HG02981 (cell line): ENCODE results near the gene CCDC86.

Experiments used
- ATAC-seq: cut with Tn5 transposase; IDR thresholded peaks from one replicate; pipeline ENCODE4 v1.9.1; 2021; ENCODE audit warnings: mild to moderate bottlenecking, moderate library complexity; ENCODE audit not compliant: unreplicated experiment

CCDC86 gene

DNA sequence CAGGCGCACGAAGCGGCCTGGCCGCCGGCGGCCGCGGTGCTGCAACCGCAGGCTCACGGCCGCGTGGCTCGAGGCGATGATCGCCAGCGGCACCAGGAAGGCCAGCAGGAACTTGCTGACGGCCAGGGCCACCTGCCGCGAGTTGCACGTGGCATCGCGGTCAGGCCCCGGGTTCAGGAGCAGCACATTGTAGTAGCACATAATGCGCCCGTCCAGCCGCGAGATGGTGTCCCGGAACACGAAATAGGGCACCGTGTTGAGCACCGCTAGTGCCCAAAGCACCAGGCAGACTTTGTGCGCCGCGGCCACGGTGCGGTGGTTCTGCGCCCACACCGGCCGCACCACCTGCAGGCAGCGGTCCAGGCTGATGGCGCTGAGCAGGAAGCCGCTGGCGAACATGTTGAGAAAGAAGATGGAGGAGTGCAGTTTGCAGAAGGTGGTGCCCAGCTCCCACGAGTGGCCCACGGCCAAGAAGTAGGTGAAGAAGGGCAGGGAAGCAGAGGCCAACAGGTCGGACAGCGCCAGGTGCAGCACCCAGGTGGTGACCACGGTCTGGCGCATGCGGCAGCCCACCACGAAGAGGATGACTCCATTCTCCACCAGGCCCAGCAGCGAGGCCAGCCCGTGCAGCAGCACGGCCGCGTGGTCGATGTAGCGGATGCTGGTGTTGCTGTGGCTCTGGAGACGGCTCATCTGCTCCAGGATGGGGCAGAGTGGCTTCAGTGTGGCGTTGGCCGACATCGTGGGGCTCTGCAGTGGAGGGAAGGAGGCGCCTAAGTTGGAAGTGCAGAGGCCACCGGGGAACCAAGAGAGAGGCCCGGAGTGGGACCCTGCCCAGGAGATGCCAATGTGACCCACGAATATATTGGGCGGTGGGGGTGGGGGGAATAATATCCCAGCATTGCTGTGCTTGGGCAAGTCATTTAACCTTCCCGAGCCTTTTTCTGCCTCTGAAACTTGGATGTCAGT lies 11.4 kb downstream of the CCDC86 start:
- ATAC-seq: no peak

DNA sequence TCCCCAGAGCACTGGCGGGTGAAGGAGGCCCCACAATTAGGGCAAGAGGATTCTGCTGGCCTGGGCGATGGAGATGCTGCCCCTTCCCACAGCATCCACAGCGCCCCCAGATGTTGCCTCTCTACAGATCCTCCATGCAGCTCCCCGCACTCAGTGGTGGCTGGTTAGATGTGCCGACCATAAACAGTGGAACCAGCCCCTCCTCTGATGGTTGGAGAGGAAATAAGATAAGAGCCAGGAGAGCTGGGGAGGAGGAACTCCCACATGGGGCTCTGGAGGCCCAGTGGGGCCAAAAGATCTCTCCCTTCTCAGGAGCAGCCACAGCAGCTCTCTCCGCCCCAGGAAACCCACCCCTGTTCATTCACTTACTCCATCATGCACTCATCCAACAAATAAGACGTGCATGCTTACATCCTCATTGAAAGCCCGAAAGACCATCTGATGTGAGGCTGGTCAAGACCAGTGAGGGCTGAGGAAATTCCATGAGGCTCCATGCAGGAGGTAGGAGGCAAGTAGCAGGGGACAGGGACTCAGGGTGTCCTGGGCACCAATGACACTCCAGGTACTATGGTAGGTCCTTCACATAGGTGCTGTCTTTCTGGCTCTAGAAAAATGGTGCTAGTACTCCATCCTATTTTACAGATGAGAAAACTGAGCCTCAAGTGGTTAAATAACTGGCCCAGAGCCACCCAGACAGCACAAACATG lies 12.4 kb downstream of the CCDC86 start:
- ATAC-seq: no peak

DNA sequence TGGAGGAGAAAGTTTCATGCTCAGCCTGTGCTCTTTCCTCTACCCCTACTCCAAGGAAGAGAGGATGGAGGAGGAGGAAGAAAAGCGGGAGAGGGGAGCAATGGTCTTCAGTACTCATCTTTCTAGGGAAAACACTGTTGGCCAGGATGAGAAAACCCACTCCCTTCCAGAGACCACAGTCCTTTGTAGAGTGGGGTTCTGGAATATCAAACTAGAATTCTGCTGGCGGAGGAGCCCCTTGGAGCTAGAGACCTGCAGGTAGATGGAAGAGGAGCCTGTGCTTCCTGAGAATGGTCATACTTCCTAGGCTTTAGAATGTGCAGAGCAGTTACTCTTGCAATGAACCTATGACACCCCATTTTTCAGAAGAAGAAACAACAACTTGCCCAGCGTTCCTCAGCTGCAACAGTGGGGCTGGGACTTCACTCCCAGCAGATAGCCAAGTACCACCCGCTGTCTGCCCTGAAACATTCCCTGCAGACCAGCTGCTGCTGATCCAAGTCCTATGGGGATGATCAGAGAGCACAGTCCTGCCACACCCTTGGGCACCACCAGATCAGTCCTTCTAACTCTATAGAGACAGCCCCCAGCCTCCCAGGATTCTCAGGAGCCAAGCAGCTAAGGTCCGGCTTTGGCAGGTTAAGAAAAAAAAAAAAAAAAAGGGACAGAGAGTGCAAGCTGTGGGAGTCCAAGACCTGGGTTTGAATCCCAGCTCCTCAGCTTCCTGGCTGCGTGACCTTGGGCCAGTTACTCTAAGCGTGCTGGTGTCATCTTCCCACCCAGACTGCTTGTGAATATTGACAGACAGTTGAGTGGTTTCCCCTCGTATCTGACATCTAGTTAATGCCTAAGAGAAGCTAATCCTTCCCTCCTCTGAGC lies 13.2 kb downstream of the CCDC86 start:
- no peak for ATAC-seq

DNA sequence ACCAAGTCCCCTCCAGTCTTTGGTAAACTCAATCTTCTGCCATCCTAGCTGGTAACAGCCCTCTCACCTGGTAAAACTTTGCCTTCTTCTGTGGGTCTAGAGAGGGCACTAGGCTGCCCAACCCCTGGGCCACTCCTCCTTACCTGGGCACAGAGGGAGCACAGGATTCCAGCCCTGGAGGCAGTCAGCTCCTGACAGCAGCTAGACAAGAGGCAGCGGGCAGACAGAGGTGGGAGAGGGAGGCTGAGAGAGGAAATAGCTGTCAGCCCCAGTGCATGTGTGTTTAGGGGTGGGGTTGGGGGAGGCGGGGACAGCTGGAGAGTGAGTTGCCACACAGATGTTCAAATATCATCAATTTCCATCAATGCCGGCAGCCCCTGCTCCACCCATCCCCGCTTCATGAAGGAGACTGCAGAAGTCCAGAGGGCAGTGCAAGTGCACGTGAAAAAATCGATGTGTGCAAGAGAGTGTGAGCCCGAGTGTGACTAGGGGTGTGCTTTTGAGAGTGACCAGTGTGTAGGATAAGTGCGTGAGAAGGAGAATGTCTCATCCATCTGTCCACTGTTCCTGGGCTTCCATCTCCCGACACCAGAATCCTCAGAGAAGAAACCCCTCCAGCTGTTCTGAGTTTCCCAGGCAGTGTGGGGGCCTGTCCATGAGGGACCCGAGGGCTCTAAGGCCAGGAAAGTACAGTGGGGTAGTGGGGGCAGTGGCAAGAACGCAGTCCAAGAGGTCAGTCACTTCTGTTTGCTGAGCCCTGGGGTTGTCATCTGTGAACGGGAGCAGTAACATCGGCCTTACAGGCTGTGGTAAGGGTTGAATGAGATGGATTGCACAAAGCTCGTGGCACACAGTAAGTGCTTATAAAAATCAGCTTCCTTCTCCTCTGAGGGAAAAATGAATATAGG lies 14.1 kb downstream of the CCDC86 start, which contains the start of gene PTGDR2:
Gene PTGDR2, minus strand, starts transcription at position 225 of the 908 bp plus-strand sequence. CDS start 2,228 bp downstream, outside the sequence.
- no peak for ATAC-seq

DNA sequence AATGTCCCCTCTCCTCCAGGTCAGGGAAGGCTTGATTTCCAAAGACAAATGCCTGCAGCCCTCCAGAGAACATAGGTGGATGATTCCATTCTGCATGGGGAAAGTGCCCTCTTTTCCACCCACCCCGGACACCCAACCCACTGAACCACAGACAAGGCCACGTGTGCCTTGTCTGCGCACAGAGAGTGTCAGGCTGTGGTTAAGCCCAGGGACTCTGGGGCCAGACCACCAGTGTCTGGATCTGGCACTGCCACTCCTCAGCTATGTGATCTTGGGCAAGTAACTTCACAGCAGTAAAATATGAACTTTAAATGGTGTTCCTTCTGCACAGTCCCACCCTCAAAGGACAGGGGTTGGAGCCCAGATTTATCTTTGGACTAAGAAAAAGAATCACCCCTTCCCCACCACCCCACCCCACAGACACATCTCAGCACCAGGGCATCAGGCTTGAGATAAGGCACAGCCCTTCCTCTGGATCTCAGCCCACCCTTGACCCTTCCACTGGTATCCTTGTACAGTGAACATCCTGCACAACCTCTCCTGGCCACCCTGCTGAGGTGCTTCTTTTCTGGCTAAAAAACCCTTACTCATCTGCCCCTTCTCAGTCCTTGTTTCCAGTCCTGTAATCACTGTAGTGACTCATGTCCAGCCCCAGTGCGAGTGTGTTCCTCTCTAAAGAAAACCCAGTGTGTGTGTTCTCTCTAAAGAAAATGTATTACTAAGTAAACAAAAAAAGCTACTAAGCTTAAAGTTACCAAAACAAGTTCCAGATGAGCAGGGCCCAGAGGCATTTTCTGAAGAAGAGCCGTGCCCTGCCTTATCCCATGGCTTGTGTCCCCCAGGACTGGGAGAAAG lies 15.7 kb downstream of the CCDC86 start:
- ATAC-seq: no peak

DNA sequence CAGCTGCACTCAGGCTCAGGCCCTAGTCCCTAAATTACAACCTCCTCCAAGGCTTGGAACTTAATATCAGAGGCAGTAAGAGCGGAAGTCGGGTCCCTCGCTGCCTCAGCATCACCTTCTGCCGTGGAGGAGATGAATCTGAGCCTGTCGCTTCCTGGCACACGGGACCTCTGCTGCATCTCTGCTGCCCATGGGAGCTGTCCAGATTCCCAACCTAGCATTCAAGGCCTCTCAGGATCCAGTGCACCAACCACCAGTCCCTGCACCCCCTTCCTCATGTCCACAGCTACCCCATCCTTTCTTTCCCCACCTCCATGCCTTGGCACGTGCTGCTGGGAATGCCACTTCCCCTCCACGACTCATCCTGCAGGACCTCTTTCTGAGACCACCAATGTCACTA lies 16.3 kb downstream of the CCDC86 start:
- no peak for ATAC-seq

DNA sequence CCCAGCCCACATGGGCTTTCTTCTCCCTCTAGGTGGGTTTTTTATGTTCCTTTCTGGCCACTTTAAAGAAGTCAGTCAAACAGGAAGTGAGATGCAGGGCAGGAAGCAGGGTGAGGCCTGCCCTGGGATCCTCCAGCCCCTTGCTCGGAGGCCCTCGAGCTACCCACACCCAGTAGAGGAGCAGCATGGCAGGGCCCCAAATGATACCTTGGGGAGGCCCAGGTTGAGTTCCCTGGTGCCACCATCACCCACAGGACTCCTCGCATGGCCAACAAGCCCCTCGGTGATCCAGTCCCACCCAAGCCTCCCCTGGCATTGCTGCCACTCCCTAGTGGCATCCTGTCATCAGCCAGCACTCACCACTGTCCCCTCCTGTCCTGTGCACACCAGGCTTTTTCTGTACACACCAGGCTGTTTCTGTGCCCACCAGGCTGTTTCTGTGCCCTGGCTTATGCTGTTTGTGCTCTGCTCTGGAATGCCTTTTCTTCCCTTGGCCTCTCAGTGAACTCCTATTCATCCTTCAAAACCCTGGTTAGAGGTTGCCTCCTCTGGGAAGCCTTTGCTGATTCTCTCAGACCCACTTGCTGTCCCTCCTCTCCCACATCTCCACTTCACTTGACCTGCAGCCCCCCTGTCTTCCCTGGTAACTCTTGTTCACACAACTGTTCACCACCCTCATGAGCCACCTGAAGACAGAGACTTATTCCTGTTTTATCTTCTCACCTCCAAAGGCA lies 17.0 kb downstream of the CCDC86 start:
- no peak for ATAC-seq

DNA sequence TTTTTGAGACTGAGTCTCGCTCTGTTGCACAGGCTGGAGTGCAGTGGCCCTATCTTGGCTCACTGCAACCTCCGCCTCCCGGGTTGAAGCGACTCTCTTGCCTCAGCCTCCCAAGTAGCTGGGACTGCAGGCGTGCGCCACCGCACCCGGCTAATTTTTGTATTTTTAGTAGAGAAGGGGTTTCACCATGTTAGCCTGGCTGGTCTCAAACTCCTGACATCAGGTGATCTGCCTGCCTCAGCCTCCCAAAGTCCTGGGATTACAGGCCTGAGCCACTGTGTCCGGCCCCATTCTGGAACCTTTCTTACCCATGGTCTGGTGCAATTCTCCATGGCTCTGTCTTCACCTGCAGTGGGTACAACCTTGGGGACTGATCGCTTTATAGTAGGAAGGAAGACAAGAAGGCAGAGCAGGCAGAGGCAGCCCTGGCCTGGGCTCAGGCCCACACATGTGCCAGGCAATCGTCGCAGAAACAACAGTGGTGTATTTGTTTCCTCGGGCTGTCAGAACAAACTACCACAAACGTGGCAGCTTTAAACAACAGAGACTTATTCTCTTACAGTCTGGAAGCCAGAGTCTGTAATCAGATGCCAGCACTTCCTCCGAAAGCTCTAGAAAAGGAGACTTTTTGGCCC lies 17.8 kb downstream of the CCDC86 start:
- ATAC-seq: no peak

DNA sequence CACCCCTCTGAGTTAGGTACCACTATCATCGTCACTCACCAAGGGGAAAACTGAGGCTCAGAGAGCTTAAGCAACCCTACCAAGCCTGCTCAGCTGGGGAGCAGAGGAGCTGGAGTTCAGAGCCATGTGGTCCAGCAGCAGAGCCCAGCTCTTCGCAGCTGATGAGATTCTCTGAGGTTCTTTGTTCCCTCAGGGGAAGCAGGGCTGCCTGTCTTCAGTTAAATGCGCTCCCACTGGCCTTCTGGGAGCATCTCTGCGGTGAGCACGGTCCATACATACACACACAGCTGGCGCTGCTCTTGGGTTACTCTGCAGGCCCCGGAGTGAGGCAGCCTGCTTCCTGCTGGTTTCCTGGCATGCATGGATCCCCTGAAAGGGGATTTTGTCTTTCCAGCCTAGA lies 19.0 kb downstream of the CCDC86 start:
- ATAC-seq: no peak

DNA sequence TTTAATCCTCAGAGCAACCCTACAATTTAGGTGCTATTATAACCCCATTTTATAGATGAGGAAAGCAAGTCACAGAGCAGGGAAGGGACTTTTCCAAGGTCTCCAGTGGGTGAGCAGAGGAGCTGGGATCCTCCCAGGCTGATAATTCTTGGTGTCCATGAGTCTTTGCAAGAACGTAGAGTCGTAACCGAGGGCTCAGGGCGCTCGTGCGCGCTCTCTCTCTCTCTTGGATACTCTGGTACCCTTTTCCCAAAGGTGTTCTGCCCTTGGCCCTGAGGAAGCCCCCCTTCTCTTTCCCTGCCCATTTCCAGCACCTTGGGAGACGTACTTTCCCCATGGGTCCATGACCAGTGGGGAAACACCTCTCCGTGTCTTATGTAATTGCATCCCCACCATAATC lies 20.3 kb downstream of the CCDC86 start:
- ATAC-seq: no peak

DNA sequence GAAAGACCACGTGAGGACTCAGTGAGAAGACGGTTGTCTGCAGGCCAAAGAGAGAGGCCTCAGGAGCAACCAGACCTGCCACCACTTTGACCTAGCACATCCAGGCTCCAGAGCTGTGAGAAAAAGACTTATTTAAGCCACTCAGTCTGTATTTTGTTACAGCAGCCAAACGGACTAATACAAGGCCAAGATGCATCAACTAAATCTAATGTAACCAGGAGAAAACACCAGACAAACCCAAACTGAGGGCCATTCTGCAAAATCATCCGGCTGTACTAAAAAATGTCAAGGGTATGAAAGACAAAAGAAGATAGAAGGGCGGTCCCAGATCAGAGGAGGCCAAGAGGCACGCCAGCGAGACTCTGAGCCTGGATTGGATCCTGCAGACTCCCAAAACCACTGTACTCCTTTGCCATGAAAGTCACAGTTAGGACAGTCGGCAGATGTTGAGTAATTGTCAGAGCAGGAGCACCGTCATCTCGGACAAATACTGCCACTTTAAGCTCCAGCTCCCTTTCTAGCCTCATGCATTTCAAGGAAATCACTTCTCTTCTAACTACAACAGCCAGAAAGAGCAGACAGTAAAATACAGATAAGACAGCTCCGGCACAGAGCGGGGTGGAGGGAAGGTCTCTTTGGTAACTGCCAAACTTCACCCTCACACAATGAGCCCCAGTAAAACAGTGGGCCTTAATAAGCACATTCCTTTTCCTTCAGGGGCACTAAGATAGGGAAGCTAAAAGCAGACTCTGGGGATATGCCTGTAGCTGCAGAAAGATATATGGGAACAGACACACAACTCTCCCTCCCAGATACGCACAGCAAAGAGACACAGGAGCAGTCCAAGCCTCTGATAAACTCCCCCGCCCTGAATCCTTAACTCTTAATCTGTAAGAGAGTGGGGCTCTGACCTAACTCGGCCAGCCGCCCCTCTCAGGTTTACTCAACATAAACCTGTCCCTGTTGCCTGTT lies 21.9 kb downstream of the CCDC86 start:
- ATAC-seq: no peak

DNA sequence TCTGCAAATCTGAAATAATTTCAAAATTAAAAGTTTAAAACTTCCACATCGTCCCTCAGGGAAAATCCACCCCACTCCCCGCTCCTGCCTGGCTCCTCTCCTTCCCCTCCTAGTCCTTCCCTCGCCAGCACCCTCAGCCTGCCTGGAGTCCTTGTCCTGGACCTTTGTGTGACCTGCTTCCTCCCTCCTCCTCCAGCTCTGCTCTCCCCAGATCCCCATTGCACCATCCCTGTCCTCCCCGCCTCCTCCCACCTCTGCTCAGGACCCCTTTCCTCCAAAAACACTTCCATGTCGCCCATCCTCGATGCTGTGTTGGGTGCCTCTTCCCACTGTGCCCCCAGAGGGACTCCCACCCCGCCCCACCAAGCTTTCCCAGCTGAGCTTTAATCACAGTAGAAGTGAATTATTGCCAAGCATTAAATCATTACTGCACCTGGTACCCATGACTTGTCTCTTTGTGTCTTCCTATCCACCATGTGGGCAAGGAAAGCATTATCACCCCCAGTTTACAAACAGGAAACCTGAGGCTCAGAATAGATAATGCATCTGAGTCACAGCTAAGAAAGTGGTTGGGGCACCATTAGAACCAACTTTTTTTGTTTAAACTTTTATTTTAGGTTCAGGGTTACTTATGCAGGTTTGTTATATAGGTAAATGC lies 23.1 kb downstream of the CCDC86 start:
- ATAC-seq: no peak

DNA sequence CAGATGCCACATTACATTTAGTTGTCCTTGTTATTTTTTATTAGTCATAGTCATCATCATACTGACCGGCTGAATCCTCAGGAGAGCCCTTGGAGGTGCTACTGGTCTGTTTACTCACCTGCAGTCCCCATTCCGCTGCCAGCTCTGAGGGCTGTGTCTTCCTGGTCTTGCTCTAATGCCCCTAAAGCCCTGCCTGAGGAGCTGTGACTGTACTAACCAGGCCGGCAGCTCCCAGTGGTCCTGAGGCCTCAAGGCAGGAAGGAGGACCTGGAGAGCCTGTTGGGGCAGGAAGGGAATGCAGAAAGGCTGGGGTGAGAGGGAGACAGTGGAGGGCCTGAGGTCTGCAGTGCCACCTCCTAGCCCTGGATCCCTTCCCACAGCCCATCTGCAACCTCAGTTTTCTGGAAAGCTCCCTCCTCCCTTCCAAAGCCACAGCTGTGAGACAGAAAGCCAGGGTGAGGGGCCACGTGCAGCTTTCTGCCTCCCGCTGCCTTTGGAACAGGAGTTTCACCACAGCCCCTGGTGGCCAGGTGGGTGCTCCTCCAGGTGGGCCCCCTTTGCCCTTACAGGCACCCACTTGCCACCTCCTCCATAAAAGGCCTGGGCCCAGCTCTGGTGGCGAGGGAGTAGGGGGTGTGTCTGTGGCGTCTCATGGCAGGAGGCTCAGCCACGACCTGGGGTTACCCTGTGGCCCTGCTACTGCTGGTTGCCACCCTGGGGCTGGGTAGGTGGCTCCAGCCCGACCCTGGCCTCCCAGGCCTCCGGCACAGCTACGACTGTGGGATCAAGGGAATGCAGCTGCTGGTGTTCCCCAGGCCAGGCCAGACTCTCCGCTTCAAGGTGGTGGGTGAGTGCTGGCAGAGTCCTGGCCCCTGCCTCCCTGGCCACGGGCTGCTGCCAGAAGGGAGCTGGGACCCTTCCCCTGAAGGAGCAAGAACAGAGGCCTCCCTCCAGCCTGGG lies 25.3 kb downstream of the CCDC86 start, which contains the start of gene ZP1:
Gene ZP1, plus strand, starts transcription at position 632 of the 960 bp plus-strand sequence. Its CDS starts 20 bp downstream, at position 652.
- ATAC-seq: no peak

DNA sequence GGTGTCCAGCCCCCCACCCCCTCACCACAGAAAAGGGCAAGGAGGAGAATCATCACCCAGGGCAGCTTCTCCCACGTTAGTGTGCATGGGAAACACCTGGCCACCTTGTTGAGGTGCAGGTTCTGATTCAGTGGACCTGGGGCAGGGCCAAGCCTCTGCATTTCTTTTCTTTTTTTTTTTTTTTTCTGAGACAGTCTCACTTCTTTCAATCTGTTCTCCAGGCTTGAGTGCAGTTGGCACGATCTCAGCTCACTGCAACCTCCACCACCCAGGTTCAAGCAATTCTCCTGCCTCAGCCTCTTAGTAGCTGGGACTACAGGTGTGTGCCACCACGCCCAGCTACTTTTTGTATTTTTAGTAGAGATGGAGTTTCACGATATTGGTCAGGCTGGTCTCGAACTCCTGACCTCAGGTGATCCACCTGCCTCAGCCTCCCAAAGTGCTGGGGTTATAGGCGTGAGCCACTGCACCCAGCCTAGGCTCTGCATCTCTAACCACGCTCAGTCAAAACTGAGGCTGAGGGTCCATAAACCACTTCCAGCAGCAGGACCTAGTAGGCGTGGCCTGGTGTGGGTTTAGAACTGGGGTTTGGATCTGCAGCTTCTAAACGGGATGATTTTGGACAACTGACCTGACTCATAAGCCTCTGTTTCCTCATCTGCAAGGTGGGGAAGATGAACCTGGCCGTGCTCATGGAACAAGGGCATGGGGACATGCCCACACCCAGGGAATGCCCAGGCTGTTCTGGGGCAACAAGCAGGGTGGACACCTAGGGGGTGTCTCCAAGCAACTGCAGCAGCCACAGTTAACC lies 26.2 kb downstream of the CCDC86 start:
- no peak for ATAC-seq
